ENCODE results near the gene HUWE1. TPM values are rescaled to one million over a fixed set of nuclear protein-coding genes. Genes with fewer than 3 reads are reported as not detected.
A peak's percentile ranks its signal among the peaks of the same experiment; 100 is the strongest.

HUWE1 gene
- total RNA-seq, 1 experiment from 2014 or later = 536 TPM

DNA sequence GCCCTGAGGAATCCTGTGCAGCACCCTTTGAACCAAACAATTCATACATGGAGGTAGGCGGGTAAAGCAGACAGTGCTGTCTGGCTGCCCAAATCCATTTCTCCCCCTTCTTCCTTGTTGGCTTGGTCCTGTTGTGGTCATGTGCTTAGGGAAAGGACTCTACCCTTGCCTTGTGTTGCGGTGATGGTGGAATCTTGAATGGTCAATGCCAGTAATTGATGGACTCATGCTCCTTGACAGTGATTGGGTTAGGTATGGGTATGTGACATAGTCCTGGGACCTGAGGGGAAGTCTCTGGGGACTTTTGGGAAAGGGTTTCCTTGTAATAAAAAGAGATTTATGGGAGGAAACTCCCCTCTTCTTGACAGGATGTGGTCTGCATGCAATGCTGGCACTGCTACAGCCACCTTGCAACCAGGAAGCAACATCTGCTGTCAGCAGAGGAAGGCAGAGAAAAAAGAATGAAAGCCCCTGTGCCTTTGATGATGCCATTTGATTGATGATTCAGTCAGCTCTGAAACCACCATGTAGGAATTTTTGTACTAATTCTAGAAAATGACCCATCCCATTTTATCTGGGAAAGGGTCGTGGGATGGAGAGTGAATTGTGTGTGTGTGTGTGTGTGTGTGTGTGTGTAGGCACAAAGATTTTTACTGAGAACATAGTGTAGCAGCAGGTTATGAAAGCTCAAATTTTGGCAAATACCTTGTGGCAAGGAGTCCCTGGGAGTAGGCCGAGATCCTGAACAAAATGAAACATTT lies 30.0 kb upstream of the HUWE1 start:
- Histone ChIP-seq H3K4me2 (peak overlapping the region; percentile 63), H3K9me3 (ENCODE audit: insufficient read depth, low read depth) (no peaks in the 10 kb centered on the region), H4K20me1 (ENCODE audit: insufficient read depth) (no peaks in the 10 kb centered on the region), H3K27ac (peak overlapping the region; percentile 81), H3K36me3 (ENCODE audit: low read depth) (no peaks in the 10 kb centered on the region), H3K9me2 (ENCODE audit: insufficient read depth) (no peaks in the 10 kb centered on the region), H3K4me1 (replicated peaks; ENCODE audit: insufficient read depth) (peaks cover 33% of the 10 kb centered on the region), H2AFZ (no peak overlapping the region), H3K4me3 (no peak overlapping the region), H3F3A (ENCODE audit: insufficient read depth, low read depth) (peaks cover 25% of the 10 kb centered on the region; the same call in 1 of the 2 replicates), H3K79me2 (ENCODE audit: low read depth) (no peaks in the 10 kb centered on the region), H3K27me3 (ENCODE audit: insufficient read depth, low read depth) (no peaks in the 10 kb centered on the region)
- intact Hi-C loops (cut with micrococcal nuclease; ENCODE audit: unreplicated experiment) = no loop called here
- CTCF ChIA-PET = no interaction called here
- peak; percentile 10 to 59 for DNase-seq
- POLR2A ChIA-PET (ENCODE audit: unreplicated experiment) = interaction anchor here (0.6 kb wide), 1 partner anchor 32 kb away, joined by 3 read pairs; no protein-coding TSS in a partner anchor
- no peak for TF ChIP-seq EZH2 (IDR thresholded peaks at IDR 0.05; ENCODE audit: low read depth)
- TF ChIP-seq, protein P1, sequence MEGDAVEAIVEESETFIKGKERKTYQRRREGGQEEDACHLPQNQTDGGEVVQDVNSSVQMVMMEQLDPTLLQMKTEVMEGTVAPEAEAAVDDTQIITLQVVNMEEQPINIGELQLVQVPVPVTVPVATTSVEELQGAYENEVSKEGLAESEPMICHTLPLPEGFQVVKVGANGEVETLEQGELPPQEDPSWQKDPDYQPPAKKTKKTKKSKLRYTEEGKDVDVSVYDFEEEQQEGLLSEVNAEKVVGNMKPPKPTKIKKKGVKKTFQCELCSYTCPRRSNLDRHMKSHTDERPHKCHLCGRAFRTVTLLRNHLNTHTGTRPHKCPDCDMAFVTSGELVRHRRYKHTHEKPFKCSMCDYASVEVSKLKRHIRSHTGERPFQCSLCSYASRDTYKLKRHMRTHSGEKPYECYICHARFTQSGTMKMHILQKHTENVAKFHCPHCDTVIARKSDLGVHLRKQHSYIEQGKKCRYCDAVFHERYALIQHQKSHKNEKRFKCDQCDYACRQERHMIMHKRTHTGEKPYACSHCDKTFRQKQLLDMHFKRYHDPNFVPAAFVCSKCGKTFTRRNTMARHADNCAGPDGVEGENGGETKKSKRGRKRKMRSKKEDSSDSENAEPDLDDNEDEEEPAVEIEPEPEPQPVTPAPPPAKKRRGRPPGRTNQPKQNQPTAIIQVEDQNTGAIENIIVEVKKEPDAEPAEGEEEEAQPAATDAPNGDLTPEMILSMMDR (conservative IDR thresholded peaks at IDR 0.05) = no peak
- BruUV-seq (replicated peaks) = no TSS peak

GRCh38 chrX:53715346-53715924 lies 28.9 kb upstream of the HUWE1 start:
- Histone ChIP-seq H3K9me2 (ENCODE audit: insufficient read depth) (no peaks in the 10 kb centered on the region), H3F3A (ENCODE audit: insufficient read depth, low read depth) (peaks cover 25% of the 10 kb centered on the region; the same call in 1 of the 2 replicates), H2AFZ (no peak overlapping the region), H3K4me1 (replicated peaks; ENCODE audit: insufficient read depth) (peaks cover 33% of the 10 kb centered on the region), H3K27ac (peak overlapping the region; percentile 81), H3K36me3 (ENCODE audit: low read depth) (no peaks in the 10 kb centered on the region), H3K79me2 (ENCODE audit: low read depth) (no peaks in the 10 kb centered on the region), H3K4me2 (peak overlapping the region; percentile 63), H4K20me1 (ENCODE audit: insufficient read depth) (no peaks in the 10 kb centered on the region), H3K9me3 (ENCODE audit: insufficient read depth, low read depth) (no peaks in the 10 kb centered on the region), H3K4me3 (no peak overlapping the region), H3K27me3 (ENCODE audit: insufficient read depth, low read depth) (no peaks in the 10 kb centered on the region)
- POLR2A ChIA-PET (ENCODE audit: unreplicated experiment) = interaction anchor here (0.6 to 2.0 kb wide), 2 partner anchors 18 to 31 kb away, joined by 5 to 33 read pairs; no protein-coding TSS in a partner anchor
- no peak for TF ChIP-seq EZH2 (IDR thresholded peaks at IDR 0.05; ENCODE audit: low read depth)
- TF ChIP-seq, protein P1 (conservative IDR thresholded peaks at IDR 0.05) = no peak
- no TSS peak for BruUV-seq (replicated peaks)
- intact Hi-C loops (cut with micrococcal nuclease; ENCODE audit: unreplicated experiment) = no loop called here
- CTCF ChIA-PET = interaction anchor here (1.5 kb wide), 1 partner anchor 31 kb away, joined by 6 read pairs; no protein-coding TSS in a partner anchor
- peak; percentile 25 to 74 for DNase-seq

- H3K9me2 ChIP-seq (ENCODE audit: insufficient read depth) = no peaks in the 10 kb centered on the region
- TF ChIP-seq, protein P1 (conservative IDR thresholded peaks at IDR 0.05) = no peak
- TF ChIP-seq EZH2 (IDR thresholded peaks at IDR 0.05; ENCODE audit: low read depth) = no peak
- CTCF ChIA-PET = interaction anchor here (1.0 to 1.5 kb wide), 2 partner anchors 29 to 31 kb away, joined by 3 to 6 read pairs; no protein-coding TSS in a partner anchor
- H3K79me2 ChIP-seq (ENCODE audit: low read depth) = no peaks in the 10 kb centered on the region
- H3K36me3 ChIP-seq (ENCODE audit: low read depth) = no peaks in the 10 kb centered on the region
- no peaks in the 10 kb centered on the region for H3K27me3 ChIP-seq (ENCODE audit: insufficient read depth, low read depth)
- POLR2A ChIA-PET (ENCODE audit: unreplicated experiment) = interaction anchor here (0.5 to 2.0 kb wide), 7 partner anchors 17 to 382 kb away, joined by 3 to 33 read pairs (median 5); no protein-coding TSS in a partner anchor
- H3K4me3 ChIP-seq = no peak overlapping the region
- peaks cover 33% of the 10 kb centered on the region for H3K4me1 ChIP-seq (replicated peaks; ENCODE audit: insufficient read depth)
- intact Hi-C loops (cut with micrococcal nuclease; ENCODE audit: unreplicated experiment) = loop anchor here (1.0 kb wide), 1 partner anchor 118 kb away; no protein-coding TSS in a partner anchor
- H3K9me3 ChIP-seq (ENCODE audit: insufficient read depth, low read depth) = no peaks in the 10 kb centered on the region
- H3K4me2 ChIP-seq = peak overlapping the region; percentile 63
- no peaks in the 10 kb centered on the region for H4K20me1 ChIP-seq (ENCODE audit: insufficient read depth)
- TSS peak; percentile 50 for BruUV-seq (replicated peaks)
- no peak overlapping the region for H2AFZ ChIP-seq
- H3F3A ChIP-seq (ENCODE audit: insufficient read depth, low read depth) = peaks cover 25% of the 10 kb centered on the region; the same call in 1 of the 2 replicates
- peak; percentile 77 to 84 for DNase-seq
- H3K27ac ChIP-seq = peak overlapping the region; percentile 81
These were observed 28.2 kb upstream of the HUWE1 start for GRCh38 chrX:53714580-53715345.

All from PC-9 (cell line).